AG09319 (cell line): Measurements from ENCODE around the gene TSPAN32.

Experiments used
- DNase-seq: peaks from one replicate; pipeline ENCODE4 v3.0.0-alpha.2; 2010; ENCODE audit warnings: low read depth; ENCODE audit errors: extremely low read depth
- CTCF ChIP-seq: IDR thresholded peaks from 2 replicates; pipeline ENCODE4 v1.5.1; 2011; ENCODE audit warnings: low read depth, mild to moderate bottlenecking, inconsistent platforms, low read length, moderate library complexity

Gene TSPAN32

GRCh38 chr11:2301631-2302305 lies at the start of gene TSPAN32, which contains the start of gene C11orf21:
TSS of gene TSPAN32 (plus strand) at chr11:2302013. CDS start at chr11:2302150, 137 bp downstream.
TSS of gene C11orf21 (minus strand) at chr11:2301918. CDS start at chr11:2301808, 110 bp downstream.
- TF ChIP-seq CTCF, result no peak
- DNase-seq, result no peak

GRCh38 chr11:2252018-2252417 lies 49.8 kb upstream of the TSPAN32 start:
- TF ChIP-seq CTCF, result no peak
- no peak for DNase-seq

GRCh38 chr11:2256293-2256913 lies 45.4 kb upstream of the TSPAN32 start:
- no peak for TF ChIP-seq CTCF
- DNase-seq, result no peak

GRCh38 chr11:2256951-2257700 lies 44.7 kb upstream of the TSPAN32 start:
- no peak for TF ChIP-seq CTCF
- DNase-seq, result no peak

- no peak for TF ChIP-seq CTCF
- no peak for DNase-seq
These were observed 43.0 kb upstream of the TSPAN32 start for GRCh38 chr11:2258501-2259465.

- TF ChIP-seq CTCF, result no peak
- no peak for DNase-seq
These were observed 42.4 kb upstream of the TSPAN32 start for GRCh38 chr11:2259466-2259830.
